H1 (cell line): ENCODE results near the gene THADA. TPM values are rescaled to one million over a fixed set of nuclear protein-coding genes. Genes with fewer than 3 reads are reported as not detected.
A peak's percentile ranks its signal among the peaks of the same experiment; 100 is the strongest.

Experiments
- CTCF ChIA-PET: fragments of 300-600 bp; sonication (Branson Sonifier 250); formaldehyde crosslinking; loops from one replicate; lab custom pipeline; 2021; ENCODE audit not compliant: partially characterized antibody; lab: Charles Lee
- POLR2A ChIA-PET: fragments of 300-600 bp; sonication (Branson Sonifier 250); formaldehyde crosslinking; loops from one replicate; lab custom pipeline; 2021; ENCODE audit warnings: inconsistent platforms; ENCODE audit not compliant: partially characterized antibody; lab: Charles Lee
- DNase-seq, 2 experiments: peaks; one replicate each; pipeline versions ENCODE4 v3.0.0 to v3.0.0-alpha.2; 2010 to 2022; ENCODE audit warnings: low spot score in 2 of 2, low read depth in 1 of 2, mixed read lengths in 1 of 2
- FAIRE-seq: peaks from 2 replicates; lab custom pipeline; 2011; peaks lifted over from hg19 to GRCh38; lab: Jason Lieb, UNC
- H2AFZ ChIP-seq: 2 replicates; pipeline ENCODE4 v1.8.1; 2012; ENCODE audit warnings: low read length, inconsistent platforms
- H2AK5ac ChIP-seq: 2 replicates; pipeline ENCODE4 v1.6.1; 2013; ENCODE audit warnings: low read depth, low read length
- H2BK120ac ChIP-seq: replicated peaks from 2 replicates; pipeline ENCODE3; 2013; ENCODE audit warnings: low read depth, low read length, inconsistent platforms
- H2BK12ac ChIP-seq: 2 replicates; pipeline ENCODE4 v1.6.1; 2013; ENCODE audit warnings: low read depth, low read length
- H2BK15ac ChIP-seq: 2 replicates; pipeline ENCODE4 v1.6.1; 2013; ENCODE audit warnings: low read length
- H2BK20ac ChIP-seq: 2 replicates; pipeline ENCODE4 v1.6.1; 2013; ENCODE audit warnings: low read length
- H2BK5ac ChIP-seq: 2 replicates; pipeline ENCODE4 v1.6.1; 2013; ENCODE audit warnings: low read depth, low read length
- H3K14ac ChIP-seq: 2 replicates; pipeline ENCODE4 v1.6.1; 2013; ENCODE audit warnings: inconsistent platforms; ENCODE audit not compliant: insufficient read length
- H3K18ac ChIP-seq: 2 replicates; pipeline ENCODE4 v1.6.1; 2013; ENCODE audit warnings: low read length; ENCODE audit errors: extremely low read depth
- H3K23ac ChIP-seq: 2 replicates; pipeline ENCODE4 v1.6.1; 2013; ENCODE audit warnings: inconsistent platforms; ENCODE audit not compliant: insufficient read length
- H3K23me2 ChIP-seq: 2 replicates; pipeline ENCODE4 v1.6.1; 2013; ENCODE audit warnings: low read depth, low read length
- H3K27ac ChIP-seq: 2 replicates; pipeline ENCODE4 v1.6.1; 2011; ENCODE audit warnings: low read depth, low read length, inconsistent platforms
- H3K27me3 ChIP-seq, 4 experiments: replicated peaks in 1 of 4; 1 replicate in 1 of 4; 2 replicates in 3 of 4; pipeline versions ENCODE4 v1.6.1 to v1.8.1; 2011 to 2013; ENCODE audit warnings: low read length in 3 of 4, mild to moderate bottlenecking in 3 of 4, inconsistent platforms in 2 of 4, mixed read lengths in 2 of 4, moderate library complexity in 1 of 4; ENCODE audit not compliant: control insufficient read depth in 3 of 4, insufficient read depth in 3 of 4; ENCODE audit errors: extremely low read depth in 1 of 4
- H3K36me3 ChIP-seq, 4 experiments: 2 replicates each; pipeline versions ENCODE4 v1.6.1 to v1.8.1; 2011 to 2013; ENCODE audit warnings: mild to moderate bottlenecking in 4 of 4, low read length in 3 of 4, moderate library complexity in 2 of 4, control low read depth in 1 of 4, inconsistent platforms in 1 of 4; ENCODE audit not compliant: insufficient read depth in 4 of 4, control insufficient read depth in 2 of 4
- H3K4ac ChIP-seq: replicated peaks from 2 replicates; pipeline ENCODE3; 2013; ENCODE audit warnings: low read length, low read depth, mixed read lengths, inconsistent platforms; ENCODE audit not compliant: insufficient read length
- H3K4me1 ChIP-seq, 4 experiments: replicated peaks in 1 of 4; 1 replicate in 1 of 4; 2 replicates in 3 of 4; pipeline versions ENCODE4 v1.6.1 to v1.8.1; 2011 to 2013; ENCODE audit warnings: low read length in 3 of 4, inconsistent platforms in 2 of 4, mixed read lengths in 1 of 4; ENCODE audit not compliant: insufficient read depth in 4 of 4, control insufficient read depth in 3 of 4
- H3K4me2 ChIP-seq, 2 experiments: 2 replicates each; pipeline versions ENCODE4 v1.6.1 to v1.8.1; 2011 to 2013; ENCODE audit warnings: low read depth in 2 of 2, low read length in 2 of 2, control low read depth in 1 of 2, inconsistent platforms in 1 of 2, mild to moderate bottlenecking in 1 of 2; ENCODE audit not compliant: insufficient read depth in 1 of 2
- H3K4me3 ChIP-seq, 4 experiments: fragments of 200-600, 300-600 bp in 1 of 4; sonication (generic), shearing (Covaris generic), sonication (Bioruptor Twin) in 1 of 4; 2 replicates each; pipeline versions ENCODE4 v1.5.1 to v1.8.1; 2011 to 2016; ENCODE audit warnings: low read length in 4 of 4, low read depth in 3 of 4, control low read depth in 2 of 4, inconsistent platforms in 2 of 4, mild to moderate bottlenecking in 2 of 4, mixed read lengths in 1 of 4, moderate library complexity in 1 of 4; ENCODE audit not compliant: insufficient read depth in 2 of 4; ENCODE audit errors: extremely low read depth in 1 of 4
- H3K56ac ChIP-seq: replicated peaks from 2 replicates; pipeline ENCODE3; 2013; ENCODE audit warnings: low read depth, mild to moderate bottlenecking, mixed read lengths, low read length, inconsistent platforms; ENCODE audit not compliant: insufficient read length
- H3K79me1 ChIP-seq: 2 replicates; pipeline ENCODE4 v1.6.1; 2013; ENCODE audit warnings: low read depth, low read length, control low read depth
- H3K79me2 ChIP-seq, 2 experiments: 2 replicates each; pipeline versions ENCODE4 v1.6.1 to v1.8.1; 2012 to 2013; ENCODE audit warnings: low read length in 2 of 2, mild to moderate bottlenecking in 2 of 2, inconsistent platforms in 1 of 2; ENCODE audit not compliant: insufficient read depth in 2 of 2, control insufficient read depth in 1 of 2
- H3K9ac ChIP-seq, 4 experiments: replicated peaks in 1 of 4; 1 replicate in 1 of 4; 2 replicates in 3 of 4; pipeline versions ENCODE4 v1.6.1 to v1.8.1; 2011 to 2013; ENCODE audit warnings: low read depth in 3 of 4, low read length in 3 of 4, control low read depth in 2 of 4, mild to moderate bottlenecking in 2 of 4, moderate library complexity in 2 of 4, inconsistent platforms in 1 of 4; ENCODE audit errors: extremely low read depth in 1 of 4
- H3K9me3 ChIP-seq, 2 experiments: 2 replicates each; pipeline versions ENCODE4 v1.6.1 to v1.8.1; 2012 to 2013; ENCODE audit warnings: mild to moderate bottlenecking in 2 of 2, moderate library complexity in 2 of 2, control low read depth in 1 of 2, inconsistent platforms in 1 of 2, low read depth in 1 of 2, low read length in 1 of 2, mixed read lengths in 1 of 2; ENCODE audit not compliant: insufficient read depth in 2 of 2
- H4K20me1 ChIP-seq, 2 experiments: replicated peaks in 1 of 2; 2 replicates each; pipeline versions ENCODE3 to v1.8.1; 2011 to 2013; ENCODE audit warnings: inconsistent platforms in 2 of 2, low read length in 2 of 2, mild to moderate bottlenecking in 1 of 2; ENCODE audit not compliant: insufficient read depth in 2 of 2, control insufficient read depth in 1 of 2
- H4K5ac ChIP-seq: 2 replicates; pipeline ENCODE4 v1.6.1; 2013; ENCODE audit warnings: low read length, low read depth, mixed read lengths, inconsistent platforms; ENCODE audit not compliant: insufficient read length
- H4K8ac ChIP-seq: 2 replicates; pipeline ENCODE4 v1.8.0; 2013; ENCODE audit warnings: mild to moderate bottlenecking, moderate library complexity, low read length, inconsistent platforms; ENCODE audit not compliant: insufficient read depth; ENCODE audit errors: extremely low read depth
- H4K91ac ChIP-seq: replicated peaks from 2 replicates; pipeline ENCODE3; 2013; ENCODE audit warnings: low read length, mixed read lengths, inconsistent platforms; ENCODE audit not compliant: insufficient read length
- BRCA1 ChIP-seq: IDR thresholded peaks from 2 replicates; pipeline ENCODE4 v1.6.1; 2012; ENCODE audit warnings: low read depth, low read length, improper control_type of control experiment
- CEBPB ChIP-seq: IDR thresholded peaks from 2 replicates; pipeline ENCODE4 v1.6.1; 2012; ENCODE audit warnings: low read depth, low read length
- SAP30 ChIP-seq: fragments of 300-600 bp; sonication (generic); IDR thresholded peaks from 2 replicates; pipeline ENCODE4 v1.7.1; 2012; ENCODE audit warnings: low read length, moderate library complexity, mild to moderate bottlenecking, inconsistent platforms; ENCODE audit not compliant: insufficient read depth, insufficient replicate concordance
- SIN3A ChIP-seq, 2 experiments: IDR thresholded peaks in 1 of 2; conservative IDR thresholded peaks in 1 of 2; 2 replicates each; pipeline ENCODE4 v1.6.1; 2011 to 2012; ENCODE audit warnings: low read length in 2 of 2, improper control_type of control experiment in 1 of 2, low read depth in 1 of 2, mild to moderate bottlenecking in 1 of 2
- SUZ12 ChIP-seq: fragments of 200-600 bp; sonication (generic); IDR thresholded peaks from 2 replicates; pipeline ENCODE4 v1.6.1; 2012; ENCODE audit warnings: mild to moderate bottlenecking, inconsistent platforms, low read length, moderate library complexity, mixed read lengths
- WGBS, 2 experiments: shearing (Covaris generic) in 1 of 2; methylation state at CpG; one replicate each; pipeline versions ENCODE4 v1.1.6 to v1.1.7; 2013 to 2015; ENCODE audit warnings: low lambda C conversion rate in 2 of 2, mixed read lengths in 2 of 2, inconsistent platforms in 1 of 2, low coverage in 1 of 2, missing lambda C conversion rate in 1 of 2; ENCODE audit not compliant: insufficient replicate concordance in 2 of 2, insufficient coverage in 1 of 2, insufficient read length in 1 of 2; ENCODE audit errors: extremely low coverage in 1 of 2, missing lambda C conversion rate in 1 of 2; 5-methylcytosine and 5-hydroxymethylcytosine counted together
- polyA plus RNA-seq, 7 experiments: library from polyadenylated mRNA; depleted of rRNA in 3 of 7; stranded (reverse) in 5 of 7; unstranded in 2 of 7; fragments of >200 nt in 5 of 7; fragments of 200-250 nt in 2 of 7; gene quantifications; 1 replicate in 5 of 7; 2 replicates in 1 of 7; 4 replicates in 1 of 7; pipeline versions ENCODE4 v1.2.1 to v1.2.3, GENCODE V29; 2011 to 2013; ENCODE audit warnings: missing spikeins in 2 of 7, mixed read lengths in 2 of 7
- total RNA-seq: library from RNA; stranded (reverse); fragmentation: NEBNext Ultra II Directional; extraction: Animal tissue kit (Norgen Biotek cat#: 25700); gene quantifications from 2 replicates; pipeline ENCODE4 v1.2.1, GENCODE V29; 2021

THADA gene
- total and polyA plus RNA-seq, 2 of the 8 experiments (the other 6 are each of a cell fraction or from before 2014, with no cell fraction given), result 22.4 to 26.8 TPM

DNA sequence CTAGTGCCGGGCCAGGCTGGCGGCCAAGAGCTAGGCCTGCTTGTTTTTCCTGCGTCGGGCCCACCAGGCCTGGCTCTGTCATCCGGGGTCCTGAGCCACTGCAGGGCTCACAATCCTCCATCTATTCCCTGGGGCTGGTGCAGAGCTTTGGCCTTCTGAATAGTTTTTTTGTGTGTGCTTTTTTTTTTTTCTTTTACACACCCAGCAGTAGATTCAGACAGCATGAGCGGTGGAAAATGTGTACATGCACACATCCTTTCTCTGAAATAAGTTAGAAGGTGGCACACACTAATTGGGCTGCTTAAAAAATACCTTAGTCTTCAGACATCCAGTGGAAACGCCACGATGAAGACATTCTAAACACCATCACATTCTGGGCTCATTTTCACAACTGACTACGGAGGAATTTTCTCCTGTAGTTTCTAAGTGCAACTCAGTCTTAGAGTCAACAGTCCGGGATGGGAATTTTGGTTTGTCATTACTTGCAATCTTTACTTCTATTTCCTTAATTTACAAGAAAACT, 375.5 kb downstream of the THADA start:
- no peak for TF ChIP-seq SUZ12
- no peak for TF ChIP-seq CEBPB
- peak; percentile 5 for TF ChIP-seq SAP30
- TF ChIP-seq BRCA1, result no peak
- TF ChIP-seq SIN3A (conservative IDR thresholded peaks at IDR 0.05 in 1 of 2, IDR thresholded peaks at IDR 0.05 in 1 of 2; ENCODE audit: low read depth in 1 of 2, low read length in 2 of 2), result no peak
- TF ChIP-seq, all 59 proteins: peak for 1
- peak overlapping the region; percentile 73 for H3K56ac ChIP-seq
- H3K9me3 ChIP-seq, result no peaks in the 10 kb centered on the region
- H3K18ac ChIP-seq, result peak overlapping the region; percentile 75
- H2BK15ac ChIP-seq, result no peak overlapping the region
- H3K4me3 ChIP-seq, result peak overlapping the region; percentile 14 to 83 (median 34); a peak in 6 of 8 replicates
- ChIA-PET CTCF (interaction anchor here (0.7 to 6.5 kb wide), 16 partner anchors 9 to 316 kb away, joined by 3 to 67 read pairs (median 4); no protein-coding TSS in a partner anchor), POLR2A (interaction anchor here (1.1 to 8.6 kb wide), 6 partner anchors 9 to 119 kb away, joined by 3 to 52 read pairs (median 4); no protein-coding TSS in a partner anchor)
- peak overlapping the region; percentile 100; the same call in 1 of the 2 replicates for H2BK5ac ChIP-seq
- H2AK5ac ChIP-seq, result no peak overlapping the region
- peaks cover 20 to 43% (median 25%) of the 10 kb centered on the region in 4 experiments for H3K4me1 ChIP-seq
- WGBS, 2 experiments, result 34% methylated on average over 10 of the region's 10 CpGs; no CpG with 5 or more reads in 1 of the 2 experiments
- no peaks in the 10 kb centered on the region for H3K79me1 ChIP-seq
- DNase-seq (no peak), FAIRE-seq (no peak)
- peak overlapping the region; percentile 60; the same call in 1 of the 2 replicates for H4K8ac ChIP-seq
- no peaks in the 10 kb centered on the region for H3K27me3 ChIP-seq
- peak overlapping the region; percentile 82 for H2BK12ac ChIP-seq
- H4K5ac ChIP-seq, result peak overlapping the region; percentile 85
- no peak overlapping the region for H2BK20ac ChIP-seq
- H2AFZ ChIP-seq, result no peak overlapping the region
- H4K91ac ChIP-seq, result peak overlapping the region; percentile 62
- peaks cover 2 to 34% (median 16%) of the 10 kb centered on the region in 4 experiments; a peak in 6 of 8 replicates for H3K36me3 ChIP-seq
- peaks cover 11% of the 10 kb centered on the region for H3K23me2 ChIP-seq
- H3K79me2 ChIP-seq, result peaks cover 8 to 38% of the 10 kb centered on the region in 2 experiments
- H3K14ac ChIP-seq, result no peak overlapping the region
- H3K4me2 ChIP-seq, result peak overlapping the region; percentile 78 to 80
- H3K27ac ChIP-seq, result peak overlapping the region; percentile 65; the same call in 1 of the 2 replicates
- H3K4ac ChIP-seq, result peak overlapping the region; percentile 45
- peaks cover 10 to 11% of the 10 kb centered on the region in 2 experiments for H4K20me1 ChIP-seq
- H2BK120ac ChIP-seq, result peak overlapping the region; percentile 74
- peak overlapping the region in 2 of 4 experiments; percentile 3 to 34; a peak in 1 of 7 replicates for H3K9ac ChIP-seq
- no peak overlapping the region for H3K23ac ChIP-seq
